NCI-H1694 treated with DMSO at 0.1 percent for 48 hours (cell line): ENCODE measurements around the gene CEP152.
"Not testable (repeated sequence)": the region's sequence is repeated elsewhere in the genome, so short reads cannot be mapped to it uniquely, and the experiment has no call there.

Experiments
- DNase-seq: peaks from one replicate; lab custom pipeline; 2025; lab: John Stamatoyannopoulos, UW

Gene CEP152

GRCh38 chr15:48810414-48811324, at the start of gene CEP152:
CEP152 (minus strand) TSS chr15:48811069; CDS start chr15:48805649, 5,420 bp downstream.
- peak; percentile 97 for DNase-seq

- no peak for DNase-seq
These were observed 48.6 kb upstream of the CEP152 start for GRCh38 chr15:48859426-48859825.

GRCh38 chr15:48858401-48858800, 47.5 kb upstream of the CEP152 start:
- DNase-seq: peak; percentile 46

GRCh38 chr15:48856942-48857341, 46.1 kb upstream of the CEP152 start:
- DNase-seq: no peak

- DNase-seq: peak; percentile 4
These were observed 44.9 kb upstream of the CEP152 start for GRCh38 chr15:48855501-48856440.

GRCh38 chr15:48854434-48854833, 43.6 kb upstream of the CEP152 start:
- DNase-seq: not testable (repeated sequence)

- DNase-seq: no peak
These were observed 41.1 kb upstream of the CEP152 start for GRCh38 chr15:48851956-48852355.

- DNase-seq: no peak
These were observed 39.8 kb upstream of the CEP152 start for GRCh38 chr15:48850648-48851047.

- no peak for DNase-seq
These were observed 34.3 kb upstream of the CEP152 start for GRCh38 chr15:48845123-48845522.

GRCh38 chr15:48842501-48842900, 31.6 kb upstream of the CEP152 start:
- peak; percentile 30 for DNase-seq

- no peak for DNase-seq
These were observed 23.9 kb upstream of the CEP152 start for GRCh38 chr15:48834756-48835155.

GRCh38 chr15:48833526-48834239, 22.8 kb upstream of the CEP152 start:
- no peak for DNase-seq

GRCh38 chr15:48832648-48833047, 21.8 kb upstream of the CEP152 start:
- no peak for DNase-seq

GRCh38 chr15:48828906-48829305, 18.0 kb upstream of the CEP152 start:
- no peak for DNase-seq

GRCh38 chr15:48828471-48828870, 17.6 kb upstream of the CEP152 start:
- no peak for DNase-seq

- no peak for DNase-seq
These were observed 14.2 kb upstream of the CEP152 start for GRCh38 chr15:48825075-48825474.

- DNase-seq: no peak
These were observed 12.8 kb upstream of the CEP152 start for GRCh38 chr15:48823706-48824105.

- DNase-seq: no peak
These were observed 12.4 kb upstream of the CEP152 start for GRCh38 chr15:48823237-48823636.

GRCh38 chr15:48814286-48814685, 3.4 kb upstream of the CEP152 start:
- no peak for DNase-seq

GRCh38 chr15:48811325-48811958, 573 bp upstream of the CEP152 start:
- no peak for DNase-seq

- no peak for DNase-seq
These were observed 4.7 kb downstream of the CEP152 start for GRCh38 chr15:48806151-48806550.

- DNase-seq: no peak
These were observed 5.3 kb downstream of the CEP152 start for GRCh38 chr15:48805591-48805990.
